ENCODE measurements around the gene KNOP1.

- TF ChIP-seq REST (IDR thresholded peaks at IDR 0.05; ENCODE audit: insufficient read depth in 1 of 2, low read depth in 2 of 2, low read length in 1 of 2) (no peak), POLR2AphosphoS5 (IDR thresholded peaks at IDR 0.05; ENCODE audit: low read depth, low read length) (no peak), CTCF (IDR thresholded peaks at IDR 0.05) (no peak), SIN3A (IDR thresholded peaks at IDR 0.05; ENCODE audit: borderline replicate concordance, insufficient read depth, low read depth, low read length) (no peak)
Observed at GRCh38 chr16:19707569-19708295, 10.3 kb downstream of the KNOP1 start.
